Measurements from ENCODE around the gene COL20A1. TPM values are rescaled to one million over a fixed set of nuclear protein-coding genes. Genes with fewer than 3 reads are reported as not detected.

The COL20A1 gene
- polyA plus RNA-seq, 1 donor: 4.0 TPM

GRCh38 chr20:63320041-63320511 lies 27.1 kb downstream of the COL20A1 start:
- DNase-seq (ENCODE audit: low read depth): no peak

DNA sequence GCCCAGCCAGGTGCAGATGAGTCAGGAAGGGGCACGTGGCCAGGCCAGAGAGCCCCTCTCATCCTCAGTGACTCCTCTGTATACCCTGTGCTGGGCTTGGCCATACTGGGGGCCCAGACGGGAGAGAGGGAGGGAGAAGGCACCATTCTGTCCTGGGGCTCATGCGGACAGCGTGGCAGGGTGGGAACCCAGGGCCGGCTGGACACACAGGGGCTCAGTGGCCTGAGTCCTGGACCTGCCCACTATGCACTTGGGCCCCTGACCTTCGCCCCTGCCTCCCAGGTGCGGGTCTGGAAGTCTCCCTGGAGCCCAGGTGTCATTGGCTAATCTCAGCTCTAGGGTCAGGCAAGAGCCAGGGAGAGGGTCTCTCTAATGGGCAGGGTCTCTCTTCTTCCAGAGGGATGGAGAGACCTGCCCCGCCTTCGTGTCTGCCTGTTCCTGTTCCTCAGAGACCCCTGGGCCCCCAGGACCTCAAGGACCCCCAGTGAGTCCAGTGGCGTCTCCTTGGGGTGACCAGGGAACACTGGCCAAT lies 27.7 kb downstream of the COL20A1 start:
- no peak for DNase-seq (ENCODE audit: low read depth)

GRCh38 chr20:63321148-63321831 lies 28.3 kb downstream of the COL20A1 start:
- DNase-seq (ENCODE audit: low read depth): peak; percentile 11

GRCh38 chr20:63322146-63322932 lies 29.4 kb downstream of the COL20A1 start:
- DNase-seq (ENCODE audit: low read depth): no peak

DNA sequence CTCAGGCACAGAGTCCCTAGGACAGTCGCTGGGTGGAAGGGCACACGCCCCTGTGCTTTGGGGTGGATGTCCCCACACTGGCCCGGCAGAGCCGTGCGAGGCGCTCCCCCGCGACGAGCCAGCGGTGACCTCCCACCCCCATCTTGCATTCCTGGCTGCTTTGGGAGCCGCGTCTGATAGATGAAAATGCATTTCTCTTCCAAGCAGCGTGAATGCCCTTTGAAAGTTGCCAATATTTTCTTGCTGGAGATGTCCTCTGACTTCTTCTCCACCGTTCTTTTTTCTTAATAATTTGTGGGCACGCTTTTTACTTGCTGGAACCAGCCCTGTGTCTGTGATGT lies 29.9 kb downstream of the COL20A1 start:
- no peak for DNase-seq (ENCODE audit: low read depth)

DNA sequence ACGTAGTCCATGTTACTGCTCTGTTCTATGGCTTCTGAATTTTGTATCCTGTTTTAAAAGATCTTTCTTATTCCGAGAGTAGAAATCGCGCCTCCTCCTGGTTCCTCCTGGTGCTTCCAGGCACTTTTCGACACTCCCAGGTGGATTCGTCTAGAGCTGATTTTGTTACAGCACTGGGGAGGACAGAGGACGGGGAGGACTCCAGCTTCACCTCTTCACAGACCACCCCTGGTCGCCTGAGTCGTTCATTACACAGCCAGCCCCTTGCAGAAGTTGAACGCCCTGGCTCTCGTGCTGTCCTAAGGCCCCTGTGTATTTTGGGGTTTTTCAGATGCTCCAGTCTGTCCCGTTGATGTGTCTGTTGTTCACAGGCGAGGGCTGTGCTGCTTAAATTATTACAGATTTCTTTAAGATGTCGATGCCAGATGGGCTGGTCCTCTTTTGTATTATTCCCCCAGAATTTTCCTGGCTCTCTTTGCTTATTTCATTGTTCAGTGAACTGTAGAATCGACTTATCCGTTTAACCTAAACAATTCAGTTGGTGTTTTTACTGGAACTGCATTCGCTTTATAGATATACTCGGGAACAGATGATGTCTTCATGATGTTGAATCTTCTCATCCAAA lies 30.5 kb downstream of the COL20A1 start:
- peak; percentile 26 for DNase-seq (ENCODE audit: low read depth)

DNA sequence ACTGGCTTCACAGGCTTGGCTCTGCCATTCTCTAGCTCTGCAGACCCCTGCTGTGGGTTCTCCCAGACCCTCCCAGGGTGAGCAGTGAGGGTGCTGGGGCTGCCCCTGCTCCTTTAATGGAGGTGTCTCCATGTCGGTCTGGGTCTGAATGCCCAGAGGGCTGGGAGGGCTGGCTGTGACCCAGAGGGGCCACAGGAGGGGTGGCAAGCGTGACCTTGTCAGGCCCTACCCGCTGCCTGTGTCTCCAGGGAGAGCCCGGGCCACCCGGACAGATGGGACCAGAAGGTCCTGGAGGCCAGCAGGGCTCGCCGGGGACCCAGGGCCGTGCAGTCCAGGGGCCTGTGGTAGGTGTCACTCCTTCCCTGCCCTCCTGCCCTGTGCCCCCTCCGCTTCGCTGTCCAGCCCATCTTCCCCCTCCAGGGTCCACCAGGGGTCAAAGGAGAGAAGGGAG lies 32.1 kb downstream of the COL20A1 start:
- DNase-seq (ENCODE audit: low read depth): no peak

GRCh38 chr20:63325554-63326313 lies 32.7 kb downstream of the COL20A1 start:
- DNase-seq (ENCODE audit: low read depth): no peak

GRCh38 chr20:63326314-63327230 lies 33.6 kb downstream of the COL20A1 start:
- no peak for DNase-seq (ENCODE audit: low read depth)

DNA sequence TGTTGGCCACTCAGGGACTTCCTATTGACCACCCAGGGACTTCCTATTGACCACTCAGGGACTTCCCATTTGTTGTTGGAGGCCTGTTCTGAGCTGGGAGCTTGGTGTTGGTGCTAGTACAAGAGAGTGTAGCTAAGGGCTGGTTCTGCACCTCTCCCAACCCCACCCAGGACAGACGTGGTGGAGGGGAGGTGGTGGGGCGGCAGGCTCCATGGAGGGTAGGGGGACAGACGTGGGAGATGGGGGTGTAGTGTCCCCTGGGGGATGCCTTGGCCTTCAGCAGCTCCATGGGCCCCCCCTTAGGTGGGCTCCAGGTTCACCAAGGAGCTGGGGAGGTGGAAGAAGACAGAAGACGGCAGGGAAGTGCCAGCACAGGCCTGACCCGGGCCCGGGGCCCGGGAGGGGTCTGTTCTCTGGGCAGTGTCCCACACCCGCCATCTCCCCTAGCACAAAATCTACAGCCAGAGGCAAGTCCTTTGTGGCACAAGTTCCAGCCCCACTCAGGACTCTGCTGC lies 34.3 kb downstream of the COL20A1 start:
- DNase-seq (ENCODE audit: low read depth): no peak

GRCh38 chr20:63328026-63328700 lies 35.2 kb downstream of the COL20A1 start:
- no peak for DNase-seq (ENCODE audit: low read depth)

DNA sequence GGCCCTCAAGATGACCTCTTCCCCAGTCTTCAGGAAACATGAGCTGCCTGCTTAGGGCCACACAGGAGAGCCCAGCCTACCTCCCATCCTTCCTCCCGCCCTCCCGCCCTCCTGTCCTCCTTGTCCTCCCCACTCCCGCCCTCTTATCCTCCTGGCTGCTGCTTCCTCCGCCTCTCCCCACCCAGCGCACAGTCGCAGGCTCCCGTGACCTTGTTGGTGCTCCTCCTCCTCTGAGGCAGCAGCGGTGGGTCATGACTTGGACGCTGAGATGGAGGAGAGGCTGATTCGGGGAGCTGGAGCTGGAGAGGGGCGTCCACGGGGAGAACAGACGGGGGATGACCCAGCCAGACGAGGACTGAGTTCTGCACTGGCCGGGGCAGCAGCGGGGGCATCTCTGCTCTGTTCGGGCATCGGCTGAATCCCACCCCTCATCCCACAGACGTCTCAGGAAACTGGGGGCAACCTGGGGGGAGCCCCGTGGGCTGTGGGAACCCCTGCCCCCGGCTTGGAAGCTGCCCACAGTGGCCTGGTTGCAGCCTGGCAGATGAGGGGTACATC lies 35.8 kb downstream of the COL20A1 start:
- DNase-seq (ENCODE audit: low read depth): no peak

DNA sequence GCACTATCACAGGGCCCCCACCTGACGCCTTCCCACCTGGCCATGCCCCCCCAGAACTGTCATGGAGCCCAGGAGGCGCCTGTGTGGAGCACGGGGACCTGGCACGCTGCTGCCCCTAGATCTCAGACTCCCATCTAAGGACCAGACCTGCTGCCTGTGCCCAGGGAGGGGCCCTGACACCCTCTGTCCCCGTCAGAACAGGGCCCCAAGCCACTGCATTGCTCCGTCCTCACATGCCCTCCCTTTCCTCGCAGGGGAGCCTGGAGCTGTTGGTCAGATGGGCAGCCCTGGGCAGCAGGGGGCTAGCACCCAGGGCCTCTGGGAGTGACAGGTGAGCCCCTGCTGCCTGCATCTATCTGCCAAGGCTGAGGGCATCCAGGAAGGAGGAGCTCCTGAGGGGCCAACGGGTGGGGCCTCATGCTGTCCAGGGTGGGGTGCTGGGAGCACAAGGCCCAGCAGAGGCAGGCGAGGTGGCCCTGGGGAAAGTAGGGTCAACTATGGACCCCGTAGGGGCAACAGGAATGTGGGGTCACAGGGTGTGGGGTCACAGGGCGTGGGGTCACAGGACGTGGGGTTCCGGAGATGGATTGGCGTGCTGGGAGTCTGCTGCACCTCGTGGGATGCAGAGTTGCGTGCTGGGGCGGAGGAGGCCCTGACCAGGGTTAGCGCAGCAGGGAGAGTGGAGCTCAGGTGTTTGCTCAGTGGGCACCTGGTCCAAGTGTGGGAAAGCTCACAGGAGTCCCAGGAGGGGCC lies 36.5 kb downstream of the COL20A1 start:
- no peak for DNase-seq (ENCODE audit: low read depth)

DNA sequence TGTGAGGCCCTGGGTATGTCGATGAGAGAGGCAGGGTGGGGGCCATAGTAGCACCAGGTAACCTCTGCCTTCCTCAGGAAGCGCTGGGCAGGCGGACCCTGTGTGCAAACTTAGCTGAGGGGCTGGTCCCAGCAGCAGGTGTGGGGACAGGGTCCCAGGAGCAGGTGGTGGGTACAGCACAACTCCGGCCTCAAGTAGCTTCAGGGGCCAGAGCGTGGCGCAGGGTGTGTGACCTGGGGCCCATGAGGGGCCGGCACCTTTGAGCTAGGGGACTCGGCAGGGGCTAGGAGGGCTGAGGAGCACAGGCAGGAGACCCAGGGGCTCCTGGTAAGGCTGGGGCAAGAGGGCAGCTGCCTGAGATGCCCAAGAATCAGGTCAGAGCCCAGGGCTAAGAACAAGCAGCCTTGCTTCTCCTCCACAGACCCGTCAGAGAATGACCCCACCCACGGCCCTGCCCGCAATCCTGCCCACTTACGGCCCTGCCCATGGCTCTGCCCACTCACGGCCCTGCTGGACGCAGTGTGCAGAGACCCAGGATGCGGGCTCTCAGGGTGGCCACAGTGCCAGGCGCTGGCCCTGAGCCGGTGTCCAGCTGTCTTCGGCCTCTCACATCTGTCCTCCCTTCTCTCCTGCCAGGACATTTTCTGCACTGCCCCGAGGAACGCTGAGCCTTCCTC lies 37.2 kb downstream of the COL20A1 start:
- no peak for DNase-seq (ENCODE audit: low read depth)

DNA sequence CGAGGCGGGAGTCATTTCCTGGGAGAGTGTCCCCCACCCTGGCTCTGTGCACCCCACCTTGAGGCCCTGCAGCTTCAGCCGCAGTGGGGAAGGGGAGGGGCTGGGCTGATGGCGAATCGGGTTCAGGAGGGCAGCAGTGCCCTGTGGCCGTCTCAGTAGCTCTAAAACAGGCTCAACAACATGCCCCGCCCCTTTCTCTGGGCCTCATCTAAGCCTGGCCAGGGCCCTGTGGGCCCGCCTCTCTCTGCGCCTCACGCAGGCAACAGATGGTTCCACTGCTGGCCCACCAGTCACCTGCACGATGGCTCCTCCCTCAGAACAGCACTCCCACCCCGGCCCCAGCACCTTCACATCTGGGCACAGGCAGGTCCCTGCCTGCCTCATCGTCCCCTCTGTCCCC lies 38.0 kb downstream of the COL20A1 start:
- no peak for DNase-seq (ENCODE audit: low read depth)

DNA sequence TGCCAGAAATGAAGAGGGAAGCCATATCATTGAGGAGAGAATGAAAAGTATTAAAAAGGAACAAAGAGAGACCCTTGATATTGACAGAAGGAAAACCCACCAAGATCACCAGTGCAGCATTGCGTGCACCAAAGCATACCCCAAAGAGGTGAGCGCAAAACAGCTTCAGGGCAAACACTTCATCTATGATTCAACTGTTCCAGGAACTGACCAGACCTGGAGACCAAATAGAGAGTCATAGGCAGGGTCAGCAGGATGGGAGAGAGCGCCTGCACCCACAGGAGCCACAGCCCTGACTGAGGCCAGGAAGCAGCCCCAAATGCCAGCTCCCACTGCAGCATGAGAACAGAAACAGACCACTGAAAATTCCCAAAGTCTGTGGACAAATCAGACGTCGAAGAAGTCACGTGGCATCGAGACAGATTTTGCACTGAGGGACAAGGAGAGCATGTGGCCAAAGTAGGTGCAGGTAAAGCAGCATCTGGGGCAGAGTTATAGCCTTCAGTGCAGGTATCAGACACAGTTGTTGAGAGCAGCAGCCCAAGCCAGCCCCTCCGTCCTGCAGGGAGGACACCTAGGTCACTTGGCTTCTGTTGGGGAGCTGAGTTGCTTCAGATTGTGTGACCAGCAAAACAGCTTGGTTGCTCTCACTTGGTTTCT lies 38.9 kb downstream of the COL20A1 start:
- no peak for DNase-seq (ENCODE audit: low read depth)

DNA sequence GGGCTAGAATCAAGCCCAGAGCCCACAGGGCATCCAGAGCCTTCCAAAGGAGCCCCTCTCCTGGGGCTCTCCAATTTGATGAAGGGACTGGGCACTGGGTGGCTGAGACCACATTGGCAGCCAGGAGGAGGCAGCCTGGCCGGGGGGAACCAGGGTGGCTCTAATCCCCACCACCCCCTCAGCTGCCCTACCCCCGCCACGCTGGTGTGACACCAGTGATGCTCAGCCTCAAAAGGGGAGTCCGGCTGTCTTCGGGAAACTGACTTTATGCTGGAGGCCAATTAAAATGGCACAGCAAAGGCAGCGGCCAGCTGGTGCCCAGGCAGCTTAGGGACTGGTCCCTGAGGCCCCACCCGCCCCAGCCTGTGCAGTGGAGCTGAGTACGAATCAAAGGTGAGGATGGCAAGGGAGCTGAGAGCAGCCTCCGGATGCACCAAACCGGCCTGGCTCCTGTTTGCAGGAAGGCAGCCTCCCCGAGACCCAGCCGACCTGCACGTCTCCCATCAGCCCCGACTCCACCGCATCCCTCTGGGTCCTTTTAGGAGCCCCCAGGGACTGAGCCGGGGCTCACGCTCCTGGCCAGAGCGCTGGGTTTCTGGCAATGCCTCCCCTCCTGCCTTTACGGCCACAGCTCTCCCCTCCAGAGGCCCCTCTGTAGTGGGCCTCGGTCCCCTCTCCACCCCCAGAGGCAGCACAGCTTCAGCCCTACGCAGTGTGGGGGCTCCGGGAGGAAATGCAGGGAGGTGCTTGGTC lies 39.7 kb downstream of the COL20A1 start:
- no peak for DNase-seq (ENCODE audit: low read depth)
